IPS-18a (cell line): ENCODE data around the gene PDE11A.

Experiments
- H3K27ac ChIP-seq: one replicate; pipeline ENCODE4 v1.5.1; 2013; ENCODE audit warnings: low read length
- H3K27me3 ChIP-seq: one replicate; pipeline ENCODE4 v1.6.1; 2013; ENCODE audit warnings: mild to moderate bottlenecking, low read length; ENCODE audit not compliant: control insufficient read depth, insufficient read depth
- H3K36me3 ChIP-seq: one replicate; pipeline ENCODE4 v1.6.1; 2013; ENCODE audit warnings: low read depth, low read length; ENCODE audit not compliant: control insufficient read depth
- H3K4me1 ChIP-seq: one replicate; pipeline ENCODE4 v1.6.1; 2013; ENCODE audit warnings: low read depth, low read length; ENCODE audit not compliant: control insufficient read depth
- H3K4me3 ChIP-seq: one replicate; pipeline ENCODE4 v1.5.1; 2013; ENCODE audit warnings: low read length
- H3K9ac ChIP-seq: one replicate; pipeline ENCODE4 v1.6.1; 2013; ENCODE audit warnings: mild to moderate bottlenecking, low read length, moderate library complexity
- H3K9me3 ChIP-seq: one replicate; pipeline ENCODE4 v1.6.1; 2013; ENCODE audit warnings: low read depth, low read length; ENCODE audit not compliant: control insufficient read depth

The PDE11A gene

DNA sequence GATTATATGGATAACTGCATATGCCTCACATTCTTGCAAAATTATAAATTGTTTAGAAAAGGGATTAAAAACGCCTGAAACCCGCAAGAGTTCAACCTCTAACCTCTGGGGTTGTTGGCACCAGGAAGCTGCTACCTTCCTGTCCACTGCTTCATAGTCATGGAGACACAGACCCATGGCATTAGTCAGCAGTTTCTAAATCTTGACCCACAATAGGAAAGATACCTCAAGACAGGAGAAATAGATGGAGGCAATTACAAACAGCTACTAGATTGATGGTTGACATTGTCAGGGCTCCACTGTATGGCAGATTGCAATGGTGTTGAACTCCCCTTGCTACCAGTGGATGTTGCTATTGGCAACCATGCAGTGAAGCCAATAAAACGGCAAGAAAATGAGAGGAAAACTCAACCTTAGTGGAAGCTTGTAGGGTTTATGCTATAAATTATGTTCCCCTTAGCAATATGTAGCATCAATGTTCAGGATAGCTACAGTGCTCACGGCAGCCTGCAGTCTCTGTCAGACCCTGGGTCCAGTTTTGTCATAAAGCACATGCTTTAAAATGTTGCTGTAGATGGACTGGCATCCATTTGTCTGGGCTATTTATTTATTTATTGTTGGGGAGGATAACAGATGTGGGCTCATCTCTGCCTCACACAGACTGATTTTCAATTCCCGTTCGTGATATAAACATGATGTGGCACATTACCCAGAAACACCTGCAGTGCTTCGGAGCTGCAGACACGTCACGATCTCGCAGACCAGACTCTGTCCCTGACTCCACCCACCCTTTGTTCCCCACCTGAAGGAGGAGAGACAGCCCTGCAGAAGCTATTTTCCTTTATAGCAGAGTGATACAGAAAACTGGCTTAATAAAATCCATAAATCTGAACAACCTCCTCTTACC lies 446.6 kb downstream of the PDE11A start:
- Histone ChIP-seq H3K4me1 (peaks cover 6% of the 10 kb centered on the region), H3K9me3 (no peaks in the 10 kb centered on the region), H3K4me3 (no peak overlapping the region), H3K36me3 (no peaks in the 10 kb centered on the region), H3K27ac (no peak overlapping the region), H3K27me3 (no peaks in the 10 kb centered on the region), H3K9ac (no peak overlapping the region)

DNA sequence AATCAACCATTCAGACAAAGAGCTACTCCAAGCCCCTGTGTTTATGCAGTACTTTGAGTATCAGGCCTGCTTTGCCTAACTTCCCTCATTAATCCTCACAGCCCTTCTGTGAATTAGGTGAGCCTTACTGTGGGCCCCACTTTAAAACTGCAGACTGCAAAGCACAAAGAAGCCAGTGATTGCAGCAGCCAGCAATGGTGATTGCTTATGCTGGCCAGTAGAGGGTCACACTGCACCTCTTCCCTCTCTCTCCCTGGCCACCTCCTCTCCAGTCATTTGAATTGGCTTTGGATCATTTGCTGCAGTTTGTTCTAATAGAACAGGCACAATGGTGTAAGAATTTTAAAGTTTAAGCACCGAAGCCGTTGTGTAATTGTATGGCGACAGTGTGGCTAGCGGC lies 450.1 kb downstream of the PDE11A start:
- no peaks in the 10 kb centered on the region for H3K9me3 ChIP-seq
- H3K4me1 ChIP-seq: peaks cover 6% of the 10 kb centered on the region
- H3K4me3 ChIP-seq: no peak overlapping the region
- peak overlapping the region; percentile 20 for H3K9ac ChIP-seq
- no peaks in the 10 kb centered on the region for H3K36me3 ChIP-seq
- H3K27ac ChIP-seq: no peak overlapping the region
- no peaks in the 10 kb centered on the region for H3K27me3 ChIP-seq

DNA sequence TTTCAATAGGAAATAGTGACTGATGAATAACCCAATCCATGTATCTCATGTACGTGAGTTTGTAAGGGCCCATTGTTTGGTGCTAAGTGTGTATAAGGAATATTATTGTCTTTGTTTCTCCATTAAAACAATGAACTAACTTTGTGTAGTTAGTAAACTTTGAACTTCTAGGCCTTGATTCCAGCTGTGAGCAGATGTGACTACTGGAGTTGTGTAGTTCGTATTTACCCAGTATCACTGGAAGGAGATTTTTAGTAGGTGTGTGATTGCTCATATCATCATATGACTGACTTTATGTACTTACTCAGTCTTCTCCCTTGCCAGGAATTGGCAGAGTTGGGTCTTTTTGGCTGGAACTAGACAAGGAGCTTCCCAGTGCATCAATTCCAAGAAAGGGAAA lies 452.6 kb downstream of the PDE11A start:
- Histone ChIP-seq H3K9me3 (no peaks in the 10 kb centered on the region), H3K9ac (no peak overlapping the region), H3K36me3 (no peaks in the 10 kb centered on the region), H3K4me1 (peaks cover 2% of the 10 kb centered on the region), H3K27me3 (no peaks in the 10 kb centered on the region), H3K27ac (no peak overlapping the region), H3K4me3 (no peak overlapping the region)

DNA sequence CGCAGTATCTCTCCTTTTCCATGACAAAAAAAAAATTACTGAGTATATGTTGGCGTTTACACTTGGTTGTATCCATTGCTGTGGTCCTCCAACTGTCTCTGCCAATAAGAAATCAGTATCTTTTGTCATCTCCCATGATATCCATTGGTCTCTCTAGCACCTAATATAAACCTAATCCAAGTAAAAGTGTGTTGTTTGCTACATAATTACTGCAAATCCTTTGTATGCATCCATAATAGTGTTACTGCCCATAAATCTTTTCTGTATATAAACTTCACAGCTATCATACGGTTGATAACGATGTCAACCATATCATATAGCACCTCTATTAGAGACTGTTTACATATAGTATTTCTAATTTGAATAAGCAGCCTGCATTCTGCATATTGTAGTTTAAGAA lies 453.1 kb downstream of the PDE11A start:
- Histone ChIP-seq H3K9ac (no peak overlapping the region), H3K9me3 (no peaks in the 10 kb centered on the region), H3K27me3 (no peaks in the 10 kb centered on the region), H3K27ac (no peak overlapping the region), H3K4me3 (peak overlapping the region; percentile 94), H3K36me3 (no peaks in the 10 kb centered on the region), H3K4me1 (peaks cover 2% of the 10 kb centered on the region)

DNA sequence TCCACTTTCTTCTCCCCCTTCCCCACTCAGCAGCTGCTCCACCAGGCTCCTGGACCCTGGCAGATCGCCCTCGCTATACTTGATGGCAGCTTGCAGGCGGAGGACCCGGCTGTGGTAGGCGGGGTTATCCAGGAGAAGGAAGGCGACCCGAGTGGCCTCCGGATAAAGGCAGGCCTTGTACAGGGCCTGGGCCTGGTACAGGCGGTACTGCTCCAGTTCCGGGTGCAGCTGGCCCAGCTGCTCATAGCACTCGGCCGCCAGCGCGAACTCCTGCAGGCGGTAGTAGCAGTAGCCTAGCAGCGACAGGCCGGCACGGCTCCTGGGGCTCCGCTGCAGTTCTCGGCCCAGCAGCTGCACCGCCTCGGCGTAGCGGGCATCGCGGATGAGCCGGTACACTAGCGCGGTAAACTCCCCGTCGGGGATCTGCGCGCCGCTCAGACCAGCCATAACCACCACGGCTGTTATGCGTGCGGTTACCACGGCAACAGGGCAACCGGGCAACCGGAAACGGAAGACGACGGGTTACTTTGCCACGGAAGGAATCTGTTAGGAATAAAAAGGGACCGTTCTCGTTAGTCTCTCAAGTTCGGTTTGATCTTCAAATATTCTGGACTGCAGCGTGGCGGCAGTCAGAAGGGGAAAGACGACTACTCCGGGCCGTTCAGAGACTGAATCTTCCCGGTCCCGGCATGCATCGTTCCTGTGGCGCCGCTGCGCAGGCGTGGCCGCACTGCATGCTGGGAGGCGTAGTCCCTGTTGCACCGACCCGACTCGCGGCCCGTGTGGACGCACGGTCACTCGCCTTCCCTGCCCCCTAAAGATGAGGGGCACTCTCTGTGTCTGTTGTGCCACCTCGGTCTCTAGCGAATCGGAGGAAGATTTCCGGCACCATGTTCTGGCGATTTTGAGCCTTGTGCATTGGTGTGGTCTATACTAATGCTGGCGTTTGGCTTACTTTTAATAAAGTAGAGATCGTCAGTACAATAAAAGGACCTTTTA lies 454.0 kb downstream of the PDE11A start:
- H3K9me3 ChIP-seq: no peaks in the 10 kb centered on the region
- H3K27ac ChIP-seq: peak overlapping the region; percentile 99
- H3K4me1 ChIP-seq: peaks cover 2% of the 10 kb centered on the region
- no peaks in the 10 kb centered on the region for H3K36me3 ChIP-seq
- H3K4me3 ChIP-seq: peak overlapping the region; percentile 94
- H3K27me3 ChIP-seq: no peaks in the 10 kb centered on the region
- peak overlapping the region; percentile 96 for H3K9ac ChIP-seq

DNA sequence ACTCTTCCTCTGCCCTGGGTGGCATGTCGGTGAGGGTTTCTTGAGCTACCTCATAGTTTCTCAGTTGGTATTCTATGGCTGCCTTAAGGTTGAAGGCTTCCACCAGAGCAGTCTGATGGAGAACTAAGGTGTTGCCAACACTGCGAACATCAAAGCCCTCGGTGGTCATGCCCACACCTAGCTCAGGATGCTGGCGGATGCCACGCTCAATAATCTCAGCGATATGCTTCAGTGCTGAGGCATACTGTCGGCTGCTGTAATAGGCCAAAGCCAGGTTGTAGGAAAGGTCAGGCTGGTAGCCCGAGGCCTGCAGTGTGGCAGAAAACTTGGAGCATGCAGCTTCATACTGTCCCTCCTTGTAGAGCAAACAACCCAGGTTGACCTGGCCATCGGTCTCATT lies 454.7 kb downstream of the PDE11A start:
- H3K9ac ChIP-seq: peak overlapping the region; percentile 96
- peak overlapping the region; percentile 99 for H3K27ac ChIP-seq
- H3K4me1 ChIP-seq: peaks cover 2% of the 10 kb centered on the region
- no peaks in the 10 kb centered on the region for H3K9me3 ChIP-seq
- H3K36me3 ChIP-seq: no peaks in the 10 kb centered on the region
- no peaks in the 10 kb centered on the region for H3K27me3 ChIP-seq
- H3K4me3 ChIP-seq: peak overlapping the region; percentile 94

DNA sequence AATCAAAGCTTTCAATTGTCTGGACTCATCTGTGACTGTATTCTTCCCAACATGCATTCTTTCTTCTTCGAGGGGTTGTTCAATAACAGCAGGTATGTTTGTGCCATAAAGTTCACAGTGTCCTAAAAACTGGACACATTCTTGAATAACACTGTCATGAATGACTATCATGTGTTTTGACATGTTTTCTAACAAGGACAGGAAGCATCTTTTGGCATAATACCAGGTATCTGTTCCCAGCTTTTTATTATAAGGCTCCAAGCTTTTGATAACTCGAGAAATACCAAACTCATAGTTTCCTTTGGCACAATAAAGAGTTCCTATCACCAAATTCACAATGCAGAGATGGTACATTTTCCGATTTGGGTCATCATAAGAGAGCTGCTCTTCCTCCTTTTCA lies 455.8 kb downstream of the PDE11A start:
- Histone ChIP-seq H3K4me1 (no peaks in the 10 kb centered on the region), H3K36me3 (no peaks in the 10 kb centered on the region), H3K4me3 (no peak overlapping the region), H3K9ac (no peak overlapping the region), H3K9me3 (no peaks in the 10 kb centered on the region), H3K27ac (no peak overlapping the region), H3K27me3 (no peaks in the 10 kb centered on the region)

DNA sequence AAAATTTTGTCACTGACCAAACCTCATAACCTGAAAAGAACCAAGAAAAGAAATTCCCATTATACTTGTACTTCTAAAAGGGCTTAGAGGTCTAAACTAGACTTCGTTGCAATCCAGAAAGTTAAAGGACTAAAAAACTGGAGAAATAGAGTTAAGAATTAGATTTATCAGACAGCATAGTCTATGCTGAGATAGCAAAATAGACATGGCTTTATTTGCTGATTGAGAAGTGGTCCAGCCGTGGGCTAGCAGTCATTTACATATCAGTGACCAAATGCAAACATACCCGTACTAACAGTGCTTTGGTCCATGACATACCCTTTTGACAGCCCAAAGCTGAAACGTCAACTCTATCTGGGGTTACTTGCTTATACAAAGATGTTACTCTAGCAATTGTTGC lies 456.5 kb downstream of the PDE11A start:
- H3K9ac ChIP-seq: no peak overlapping the region
- H3K36me3 ChIP-seq: no peaks in the 10 kb centered on the region
- no peak overlapping the region for H3K4me3 ChIP-seq
- H3K27me3 ChIP-seq: no peaks in the 10 kb centered on the region
- H3K9me3 ChIP-seq: no peaks in the 10 kb centered on the region
- H3K4me1 ChIP-seq: no peaks in the 10 kb centered on the region
- no peak overlapping the region for H3K27ac ChIP-seq

DNA sequence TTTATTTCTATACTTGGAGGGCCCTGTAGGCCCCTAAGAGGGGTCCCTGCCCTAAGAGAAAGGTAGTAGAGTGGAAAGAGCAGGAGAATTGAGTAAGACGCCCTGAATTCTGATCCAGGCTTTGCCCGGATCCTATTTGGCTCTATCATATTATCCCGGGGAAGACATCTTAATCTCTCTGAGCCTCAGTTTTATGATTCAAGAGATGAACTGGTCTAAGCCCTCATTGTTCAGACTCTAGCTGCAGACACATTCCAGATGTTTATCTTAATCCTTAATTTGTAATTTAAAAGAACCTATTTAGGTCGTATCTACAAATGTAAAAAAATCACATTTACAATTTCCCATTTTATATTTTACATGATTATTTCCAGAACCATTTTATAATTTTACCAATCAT lies 459.9 kb downstream of the PDE11A start:
- Histone ChIP-seq H3K27ac (no peak overlapping the region), H3K27me3 (no peaks in the 10 kb centered on the region), H3K36me3 (no peaks in the 10 kb centered on the region), H3K4me3 (no peak overlapping the region), H3K4me1 (no peaks in the 10 kb centered on the region), H3K9ac (no peak overlapping the region), H3K9me3 (no peaks in the 10 kb centered on the region)

DNA sequence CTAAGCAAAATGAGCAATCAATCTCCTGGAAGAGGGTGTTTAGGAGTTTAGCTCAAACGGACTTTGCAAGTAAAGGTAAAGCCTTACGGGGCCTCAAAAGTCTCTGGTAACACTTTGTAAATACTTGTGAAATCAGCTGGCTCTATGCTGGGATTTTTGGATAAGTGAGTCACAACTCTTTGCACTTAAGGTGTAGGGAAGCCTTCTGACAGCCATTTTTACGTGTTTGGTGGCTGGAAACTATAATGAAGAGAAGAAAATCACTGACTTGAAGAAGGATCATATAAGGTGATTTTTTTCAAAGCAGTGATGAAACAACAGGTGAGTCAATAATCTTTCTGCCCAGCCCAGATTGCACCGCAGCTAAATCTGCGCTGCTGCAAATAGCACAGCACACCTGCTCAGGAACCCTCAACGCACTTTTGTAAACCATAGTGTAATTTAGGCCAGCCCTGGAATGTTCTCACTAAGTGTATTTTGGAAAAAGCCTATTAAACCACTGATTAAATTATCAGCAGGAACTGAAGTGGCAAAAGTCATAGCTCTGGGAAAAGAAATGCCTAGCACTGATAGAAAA lies 461.2 kb downstream of the PDE11A start:
- Histone ChIP-seq H3K4me3 (no peak overlapping the region), H3K27ac (no peak overlapping the region), H3K27me3 (no peaks in the 10 kb centered on the region), H3K4me1 (peaks cover 6% of the 10 kb centered on the region), H3K9ac (no peak overlapping the region), H3K9me3 (no peaks in the 10 kb centered on the region), H3K36me3 (no peaks in the 10 kb centered on the region)

DNA sequence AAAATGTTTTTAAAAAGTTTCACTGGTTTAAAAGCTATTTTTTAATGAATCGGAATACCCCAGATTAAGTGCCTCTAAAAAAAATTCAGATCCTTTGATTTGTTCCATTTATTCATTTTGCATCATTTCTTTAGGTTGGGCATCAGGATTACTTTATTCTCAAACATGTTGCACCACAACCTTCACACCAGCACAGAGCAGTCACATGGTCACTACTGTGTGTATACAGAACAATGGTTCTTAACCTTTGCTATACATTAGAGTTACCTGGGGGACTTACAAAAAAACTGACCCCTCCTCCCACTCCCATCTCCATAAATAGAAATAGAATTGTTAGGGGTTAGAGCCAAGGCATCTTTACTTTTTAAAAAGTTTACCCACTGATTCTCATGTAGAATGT lies 461.8 kb downstream of the PDE11A start:
- H3K9me3 ChIP-seq: no peaks in the 10 kb centered on the region
- H3K27me3 ChIP-seq: no peaks in the 10 kb centered on the region
- no peak overlapping the region for H3K9ac ChIP-seq
- peaks cover 6% of the 10 kb centered on the region for H3K4me1 ChIP-seq
- H3K4me3 ChIP-seq: no peak overlapping the region
- no peak overlapping the region for H3K27ac ChIP-seq
- no peaks in the 10 kb centered on the region for H3K36me3 ChIP-seq
